GM21390 (cell line): ENCODE data around the gene PRG3.
A peak's percentile ranks its signal among the peaks of the same experiment; 100 is the strongest.
"Not testable (repeated sequence)": the region's sequence is repeated elsewhere in the genome, so short reads cannot be mapped to it uniquely, and the experiment has no call there.

Experiments
- ATAC-seq: cut with Tn5 transposase; IDR thresholded peaks from one replicate; pipeline ENCODE4 v1.9.1; 2021; ENCODE audit not compliant: unreplicated experiment

The PRG3 gene

GRCh38 chr11:57361420-57361819 is 19.5 kb downstream of the PRG3 start:
- ATAC-seq, result not testable (repeated sequence)

- no peak for ATAC-seq
These were observed 20.0 kb downstream of the PRG3 start for GRCh38 chr11:57360991-57361390.

GRCh38 chr11:57359896-57360690 is 20.9 kb downstream of the PRG3 start:
- ATAC-seq, result no peak

GRCh38 chr11:57359396-57359795 is 21.6 kb downstream of the PRG3 start:
- ATAC-seq, result no peak

- ATAC-seq, result no peak
These were observed 22.0 kb downstream of the PRG3 start for GRCh38 chr11:57358991-57359390.

GRCh38 chr11:57358543-57358961 is 22.4 kb downstream of the PRG3 start:
- ATAC-seq, result no peak

GRCh38 chr11:57357856-57358255 is 23.1 kb downstream of the PRG3 start:
- ATAC-seq, result no peak

GRCh38 chr11:57357310-57357709 is 23.6 kb downstream of the PRG3 start:
- ATAC-seq, result no peak

- ATAC-seq, result no peak
These were observed 24.7 kb downstream of the PRG3 start for GRCh38 chr11:57356268-57356667.

- ATAC-seq, result no peak
These were observed 26.3 kb downstream of the PRG3 start for GRCh38 chr11:57354699-57355098.

- no peak for ATAC-seq
These were observed 27.1 kb downstream of the PRG3 start for GRCh38 chr11:57353852-57354251.

GRCh38 chr11:57353446-57353845 is 27.5 kb downstream of the PRG3 start:
- ATAC-seq, result no peak

GRCh38 chr11:57353036-57353435 is 27.9 kb downstream of the PRG3 start:
- no peak for ATAC-seq

GRCh38 chr11:57349491-57350274 is 31.3 kb downstream of the PRG3 start:
- ATAC-seq, result no peak

GRCh38 chr11:57348636-57349313 is 32.2 kb downstream of the PRG3 start:
- no peak for ATAC-seq

GRCh38 chr11:57348052-57348451 is 32.9 kb downstream of the PRG3 start:
- ATAC-seq, result no peak

GRCh38 chr11:57347336-57347735 is 33.6 kb downstream of the PRG3 start:
- no peak for ATAC-seq

- peak; percentile 81 for ATAC-seq
These were observed 35.3 kb downstream of the PRG3 start for GRCh38 chr11:57345555-57346211.

- ATAC-seq, result no peak
These were observed 36.1 kb downstream of the PRG3 start for GRCh38 chr11:57344826-57345225.

GRCh38 chr11:57343825-57344224 is 37.1 kb downstream of the PRG3 start:
- ATAC-seq, result no peak

GRCh38 chr11:57342702-57343101 is 38.2 kb downstream of the PRG3 start:
- no peak for ATAC-seq
